ENCODE measurements around the gene SND1.

Gene SND1

DNA sequence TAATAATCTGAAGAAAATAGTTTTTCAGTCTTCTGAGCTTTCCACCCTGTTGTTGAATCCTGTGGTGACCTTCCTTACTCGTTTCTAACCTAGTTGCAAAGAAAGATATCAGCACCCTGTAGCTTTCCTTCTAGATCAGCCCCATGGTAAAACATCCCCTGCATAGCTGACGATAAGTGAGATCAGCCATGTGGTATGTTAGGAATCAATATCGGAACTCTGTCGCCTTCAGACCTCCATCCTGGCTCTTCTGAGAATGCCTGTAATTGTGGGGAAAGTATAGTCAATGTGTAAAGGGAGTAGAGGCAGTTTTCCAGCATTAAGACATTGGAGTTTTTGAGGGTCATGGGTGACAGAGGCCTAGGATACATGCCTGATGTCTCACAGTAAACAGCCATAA lies 227.4 kb downstream of the SND1 start:
- ChIA-PET POLR2A (no interaction called here), CTCF (no interaction called here)
- TF ChIP-seq, protein P1, sequence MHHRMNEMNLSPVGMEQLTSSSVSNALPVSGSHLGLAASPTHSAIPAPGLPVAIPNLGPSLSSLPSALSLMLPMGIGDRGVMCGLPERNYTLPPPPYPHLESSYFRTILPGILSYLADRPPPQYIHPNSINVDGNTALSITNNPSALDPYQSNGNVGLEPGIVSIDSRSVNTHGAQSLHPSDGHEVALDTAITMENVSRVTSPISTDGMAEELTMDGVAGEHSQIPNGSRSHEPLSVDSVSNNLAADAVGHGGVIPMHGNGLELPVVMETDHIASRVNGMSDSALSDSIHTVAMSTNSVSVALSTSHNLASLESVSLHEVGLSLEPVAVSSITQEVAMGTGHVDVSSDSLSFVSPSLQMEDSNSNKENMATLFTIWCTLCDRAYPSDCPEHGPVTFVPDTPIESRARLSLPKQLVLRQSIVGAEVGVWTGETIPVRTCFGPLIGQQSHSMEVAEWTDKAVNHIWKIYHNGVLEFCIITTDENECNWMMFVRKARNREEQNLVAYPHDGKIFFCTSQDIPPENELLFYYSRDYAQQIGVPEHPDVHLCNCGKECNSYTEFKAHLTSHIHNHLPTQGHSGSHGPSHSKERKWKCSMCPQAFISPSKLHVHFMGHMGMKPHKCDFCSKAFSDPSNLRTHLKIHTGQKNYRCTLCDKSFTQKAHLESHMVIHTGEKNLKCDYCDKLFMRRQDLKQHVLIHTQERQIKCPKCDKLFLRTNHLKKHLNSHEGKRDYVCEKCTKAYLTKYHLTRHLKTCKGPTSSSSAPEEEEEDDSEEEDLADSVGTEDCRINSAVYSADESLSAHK (tag by site-specific recombination; IDR thresholded peaks at IDR 0.05) = no peak
- TF ChIP-seq, protein P2, sequence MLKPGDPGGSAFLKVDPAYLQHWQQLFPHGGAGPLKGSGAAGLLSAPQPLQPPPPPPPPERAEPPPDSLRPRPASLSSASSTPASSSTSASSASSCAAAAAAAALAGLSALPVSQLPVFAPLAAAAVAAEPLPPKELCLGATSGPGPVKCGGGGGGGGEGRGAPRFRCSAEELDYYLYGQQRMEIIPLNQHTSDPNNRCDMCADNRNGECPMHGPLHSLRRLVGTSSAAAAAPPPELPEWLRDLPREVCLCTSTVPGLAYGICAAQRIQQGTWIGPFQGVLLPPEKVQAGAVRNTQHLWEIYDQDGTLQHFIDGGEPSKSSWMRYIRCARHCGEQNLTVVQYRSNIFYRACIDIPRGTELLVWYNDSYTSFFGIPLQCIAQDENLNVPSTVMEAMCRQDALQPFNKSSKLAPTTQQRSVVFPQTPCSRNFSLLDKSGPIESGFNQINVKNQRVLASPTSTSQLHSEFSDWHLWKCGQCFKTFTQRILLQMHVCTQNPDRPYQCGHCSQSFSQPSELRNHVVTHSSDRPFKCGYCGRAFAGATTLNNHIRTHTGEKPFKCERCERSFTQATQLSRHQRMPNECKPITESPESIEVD (tag by site-specific recombination; IDR thresholded peaks at IDR 0.05) = no peak
- TF ChIP-seq FEZF1 (tag by site-specific recombination; IDR thresholded peaks at IDR 0.05) (no peak), ZFHX2 (tag by site-specific recombination; conservative IDR thresholded peaks at IDR 0.05) (no peak), ZNF792 (tag by site-specific recombination; IDR thresholded peaks at IDR 0.05) (no peak), ZNF510 (tag by site-specific recombination; IDR thresholded peaks at IDR 0.05; ENCODE audit: insufficient replicate concordance) (no peak), ZNF76 (tag by site-specific recombination; IDR thresholded peaks at IDR 0.05; ENCODE audit: borderline replicate concordance, low read depth) (no peak), ZBTB17 (tag by site-specific recombination; IDR thresholded peaks at IDR 0.05) (no peak), ZNF626 (tag by site-specific recombination; IDR thresholded peaks at IDR 0.05) (no peak), ZNF544 (tag by site-specific recombination; IDR thresholded peaks at IDR 0.05) (no peak), ZNF624 (tag by site-specific recombination; IDR thresholded peaks at IDR 0.05) (no peak), ZEB2 (tag by site-specific recombination; IDR thresholded peaks at IDR 0.05) (no peak), ZNF521 (tag by site-specific recombination; IDR thresholded peaks at IDR 0.05) (no peak), ZFP69B (tag by site-specific recombination; IDR thresholded peaks at IDR 0.05) (no peak), ZNF404 (tag by site-specific recombination; IDR thresholded peaks at IDR 0.05) (no peak), ZBTB1 (tag by site-specific recombination; IDR thresholded peaks at IDR 0.05) (no peak), IKZF3 (tag by site-specific recombination; IDR thresholded peaks at IDR 0.05) (no peak), ZNF266 (tag by site-specific recombination; IDR thresholded peaks at IDR 0.05; ENCODE audit: low read depth) (no peak), SP7 (tag by site-specific recombination; IDR thresholded peaks at IDR 0.05) (no peak)
- TF ChIP-seq, protein P3, sequence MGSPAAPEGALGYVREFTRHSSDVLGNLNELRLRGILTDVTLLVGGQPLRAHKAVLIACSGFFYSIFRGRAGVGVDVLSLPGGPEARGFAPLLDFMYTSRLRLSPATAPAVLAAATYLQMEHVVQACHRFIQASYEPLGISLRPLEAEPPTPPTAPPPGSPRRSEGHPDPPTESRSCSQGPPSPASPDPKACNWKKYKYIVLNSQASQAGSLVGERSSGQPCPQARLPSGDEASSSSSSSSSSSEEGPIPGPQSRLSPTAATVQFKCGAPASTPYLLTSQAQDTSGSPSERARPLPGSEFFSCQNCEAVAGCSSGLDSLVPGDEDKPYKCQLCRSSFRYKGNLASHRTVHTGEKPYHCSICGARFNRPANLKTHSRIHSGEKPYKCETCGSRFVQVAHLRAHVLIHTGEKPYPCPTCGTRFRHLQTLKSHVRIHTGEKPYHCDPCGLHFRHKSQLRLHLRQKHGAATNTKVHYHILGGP (tag by site-specific recombination; IDR thresholded peaks at IDR 0.05) = no peak
- no peak overlapping the region for H3K4me3 ChIP-seq (ENCODE audit: low read depth, low read length)
- H3K4me1 ChIP-seq (ENCODE audit: control insufficient read depth, insufficient read depth, low read length) = no peaks in the 10 kb centered on the region
- H3K9me3 ChIP-seq (ENCODE audit: control insufficient read depth, insufficient read depth, low read depth, low read length) = no peaks in the 10 kb centered on the region
- no peaks in the 10 kb centered on the region for H3K36me3 ChIP-seq (ENCODE audit: control insufficient read depth in 2 of 2, insufficient read depth in 1 of 2, low read length in 2 of 2)
- H3K27ac ChIP-seq (ENCODE audit: extremely low read depth, low read depth, low read length) = no peak overlapping the region

DNA sequence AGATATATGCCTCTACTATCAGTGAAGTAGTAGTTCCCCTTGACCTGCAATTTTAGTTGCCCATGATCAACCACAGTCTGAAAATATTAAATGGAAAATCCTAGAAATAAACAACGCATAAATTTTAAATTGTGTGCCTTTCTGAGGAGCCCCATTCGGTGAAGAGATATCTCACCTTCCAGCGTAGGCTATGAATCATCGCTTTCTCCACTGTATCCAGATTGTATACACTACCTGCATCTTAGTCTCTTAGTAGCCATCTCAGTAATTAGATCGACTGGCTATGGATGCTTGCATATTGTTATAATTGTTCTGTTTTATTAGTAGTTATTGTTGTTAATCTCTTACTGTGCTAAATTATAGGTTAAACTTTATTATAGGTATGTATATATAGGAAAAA lies 227.9 kb downstream of the SND1 start:
- Histone ChIP-seq H3K36me3 (ENCODE audit: control insufficient read depth in 2 of 2, insufficient read depth in 1 of 2, low read length in 2 of 2) (no peaks in the 10 kb centered on the region), H3K4me3 (ENCODE audit: low read depth, low read length) (no peak overlapping the region), H3K9me3 (ENCODE audit: control insufficient read depth, insufficient read depth, low read depth, low read length) (no peaks in the 10 kb centered on the region), H3K27ac (ENCODE audit: extremely low read depth, low read depth, low read length) (no peak overlapping the region), H3K4me1 (ENCODE audit: control insufficient read depth, insufficient read depth, low read length) (no peaks in the 10 kb centered on the region)
- ChIA-PET POLR2A (no interaction called here), CTCF (no interaction called here)
- TF ChIP-seq ZNF266 (tag by site-specific recombination; IDR thresholded peaks at IDR 0.05; ENCODE audit: low read depth) = no peak
- TF ChIP-seq, protein P4, sequence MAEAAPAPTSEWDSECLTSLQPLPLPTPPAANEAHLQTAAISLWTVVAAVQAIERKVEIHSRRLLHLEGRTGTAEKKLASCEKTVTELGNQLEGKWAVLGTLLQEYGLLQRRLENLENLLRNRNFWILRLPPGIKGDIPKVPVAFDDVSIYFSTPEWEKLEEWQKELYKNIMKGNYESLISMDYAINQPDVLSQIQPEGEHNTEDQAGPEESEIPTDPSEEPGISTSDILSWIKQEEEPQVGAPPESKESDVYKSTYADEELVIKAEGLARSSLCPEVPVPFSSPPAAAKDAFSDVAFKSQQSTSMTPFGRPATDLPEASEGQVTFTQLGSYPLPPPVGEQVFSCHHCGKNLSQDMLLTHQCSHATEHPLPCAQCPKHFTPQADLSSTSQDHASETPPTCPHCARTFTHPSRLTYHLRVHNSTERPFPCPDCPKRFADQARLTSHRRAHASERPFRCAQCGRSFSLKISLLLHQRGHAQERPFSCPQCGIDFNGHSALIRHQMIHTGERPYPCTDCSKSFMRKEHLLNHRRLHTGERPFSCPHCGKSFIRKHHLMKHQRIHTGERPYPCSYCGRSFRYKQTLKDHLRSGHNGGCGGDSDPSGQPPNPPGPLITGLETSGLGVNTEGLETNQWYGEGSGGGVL (tag by site-specific recombination; IDR thresholded peaks at IDR 0.05) = no peak
- TF ChIP-seq ZNF658 (tag by site-specific recombination; IDR thresholded peaks at IDR 0.05) = no peak
- no peak for TF ChIP-seq PRDM1 (tag by site-specific recombination; IDR thresholded peaks at IDR 0.05)
- no peak for TF ChIP-seq ZIC2 (tag by site-specific recombination; IDR thresholded peaks at IDR 0.05)
- no peak for TF ChIP-seq ZNF654 (tag by site-specific recombination; IDR thresholded peaks at IDR 0.05; ENCODE audit: low read depth)
- TF ChIP-seq, protein P5, sequence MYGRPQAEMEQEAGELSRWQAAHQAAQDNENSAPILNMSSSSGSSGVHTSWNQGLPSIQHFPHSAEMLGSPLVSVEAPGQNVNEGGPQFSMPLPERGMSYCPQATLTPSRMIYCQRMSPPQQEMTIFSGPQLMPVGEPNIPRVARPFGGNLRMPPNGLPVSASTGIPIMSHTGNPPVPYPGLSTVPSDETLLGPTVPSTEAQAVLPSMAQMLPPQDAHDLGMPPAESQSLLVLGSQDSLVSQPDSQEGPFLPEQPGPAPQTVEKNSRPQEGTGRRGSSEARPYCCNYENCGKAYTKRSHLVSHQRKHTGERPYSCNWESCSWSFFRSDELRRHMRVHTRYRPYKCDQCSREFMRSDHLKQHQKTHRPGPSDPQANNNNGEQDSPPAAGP (tag by site-specific recombination; IDR thresholded peaks at IDR 0.05) = no peak
- TF ChIP-seq ZNF530 (tag by site-specific recombination; IDR thresholded peaks at IDR 0.05; ENCODE audit: low read depth) = no peak
- no peak for TF ChIP-seq MEIS1 (CRISPR knock-in tag; IDR thresholded peaks at IDR 0.05; ENCODE audit: borderline replicate concordance)
